HEK293 (cell line): Measurements from ENCODE around the gene EEF2K.

Experiments used
- CTCF ChIA-PET: fragments of 350-600 bp; formaldehyde crosslinking; extraction: SDS; loops from one replicate; lab custom pipeline; 2021; ENCODE audit warnings: antibody characterized with exemption; lab: Yijun Ruan, JAX
- POLR2A ChIA-PET: fragments of 300-600 bp; formaldehyde crosslinking; extraction: SDS; loops from one replicate; lab custom pipeline; 2020; ENCODE audit warnings: antibody characterized with exemption, inconsistent platforms; lab: Yijun Ruan, JAX
- H3K27ac ChIP-seq: fragments of 200-500 bp; sonication (Bioruptor generic); 2 replicates; pipeline ENCODE4 v1.5.1; 2014; ENCODE audit warnings: low read depth, low read length, control low read depth, inconsistent platforms; ENCODE audit errors: extremely low read depth
- H3K36me3 ChIP-seq, 2 experiments: fragments of 200-500 bp in 1 of 2; sonication (Bioruptor generic) in 1 of 2; 1 replicate in 1 of 2; 2 replicates in 1 of 2; pipeline ENCODE4 v1.5.1; 2014 to 2017; ENCODE audit warnings: inconsistent platforms in 2 of 2, low read length in 2 of 2; ENCODE audit not compliant: control insufficient read depth in 2 of 2, insufficient read depth in 1 of 2
- H3K4me1 ChIP-seq: fragments of 200-500 bp; sonication (Bioruptor generic); 2 replicates; pipeline ENCODE4 v1.5.1; 2014; ENCODE audit warnings: mild to moderate bottlenecking, low read length, inconsistent platforms; ENCODE audit not compliant: control insufficient read depth, insufficient read depth
- H3K4me3 ChIP-seq: 2 replicates; pipeline ENCODE4 v1.5.1; 2011; ENCODE audit warnings: low read depth, mild to moderate bottlenecking, control low read depth, low read length, moderate library complexity
- H3K9me3 ChIP-seq: fragments of 200-500 bp; sonication (Bioruptor generic); 2 replicates; pipeline ENCODE4 v1.5.1; 2014; ENCODE audit warnings: low read depth, low read length, inconsistent platforms; ENCODE audit not compliant: control insufficient read depth, insufficient read depth
- AEBP2 ChIP-seq: fragments of 450-650 bp; formaldehyde crosslinking; IDR thresholded peaks from 2 replicates; pipeline ENCODE4 v1.5.1; 2016; ENCODE audit warnings: missing biosample characterization, missing genetic modification characterization, borderline replicate concordance
- BCL6B ChIP-seq: fragments of 450-650 bp; formaldehyde crosslinking; IDR thresholded peaks from 2 replicates; pipeline ENCODE4 v1.5.1; 2017; ENCODE audit warnings: missing biosample characterization, missing genetic modification characterization
- MEIS1 ChIP-seq: sonication (generic); formaldehyde crosslinking; IDR thresholded peaks from 2 replicates; pipeline ENCODE4 v1.8.1; 2022; ENCODE audit warnings: missing genetic modification reagents, mild to moderate bottlenecking, borderline replicate concordance
- OVOL3 ChIP-seq: fragments of 450-650 bp; formaldehyde crosslinking; IDR thresholded peaks from 2 replicates; pipeline ENCODE4 v1.5.1; 2016; ENCODE audit warnings: missing biosample characterization, missing genetic modification characterization
- PATZ1 ChIP-seq: fragments of 450-650 bp; formaldehyde crosslinking; IDR thresholded peaks from 2 replicates; pipeline ENCODE4 v1.5.1; 2016; ENCODE audit warnings: missing biosample characterization, missing genetic modification characterization
- PRDM4 ChIP-seq: fragments of 450-650 bp; formaldehyde crosslinking; IDR thresholded peaks from 2 replicates; pipeline ENCODE4 v1.5.1; 2017; ENCODE audit warnings: missing biosample characterization, missing genetic modification characterization
- RBAK ChIP-seq: fragments of 450-650 bp; formaldehyde crosslinking; IDR thresholded peaks from 2 replicates; pipeline ENCODE4 v1.5.1; 2016; ENCODE audit warnings: missing biosample characterization, missing genetic modification characterization
- SCRT2 ChIP-seq: fragments of 450-650 bp; formaldehyde crosslinking; IDR thresholded peaks from 2 replicates; pipeline ENCODE4 v1.5.1; 2016; ENCODE audit warnings: missing biosample characterization, missing genetic modification characterization
- ZBTB20 ChIP-seq: fragments of 450-650 bp; formaldehyde crosslinking; IDR thresholded peaks from 2 replicates; pipeline ENCODE4 v1.5.1; 2016; ENCODE audit warnings: missing biosample characterization, missing genetic modification characterization
- ZNF302 ChIP-seq: fragments of 450-650 bp; formaldehyde crosslinking; IDR thresholded peaks from 2 replicates; pipeline ENCODE4 v1.5.1; 2016; ENCODE audit warnings: missing biosample characterization, missing genetic modification characterization, low read depth
- ZNF398 ChIP-seq: fragments of 450-650 bp; formaldehyde crosslinking; IDR thresholded peaks from 2 replicates; pipeline ENCODE4 v1.5.1; 2017; ENCODE audit warnings: missing biosample characterization, missing genetic modification characterization
- ZNF488 ChIP-seq: fragments of 450-650 bp; formaldehyde crosslinking; IDR thresholded peaks from 2 replicates; pipeline ENCODE4 v1.5.1; 2016; ENCODE audit warnings: missing biosample characterization, missing genetic modification characterization
- ZNF549 ChIP-seq: fragments of 450-650 bp; IDR thresholded peaks from 2 replicates; pipeline ENCODE4 v1.5.1; 2018; ENCODE audit warnings: missing biosample characterization, missing genetic modification characterization, mild to moderate bottlenecking, inconsistent platforms, moderate library complexity
- ZNF585B ChIP-seq: fragments of 450-650 bp; formaldehyde crosslinking; IDR thresholded peaks from 2 replicates; pipeline ENCODE4 v1.5.1; 2016; ENCODE audit warnings: missing biosample characterization, missing genetic modification characterization
- ZNF639 ChIP-seq: fragments of 450-650 bp; formaldehyde crosslinking; IDR thresholded peaks from 2 replicates; pipeline ENCODE4 v1.5.1; 2016; ENCODE audit warnings: missing biosample characterization, missing genetic modification characterization
- ZNF704 ChIP-seq: fragments of 450-650 bp; formaldehyde crosslinking; IDR thresholded peaks from 2 replicates; pipeline ENCODE4 v1.5.1; 2016; ENCODE audit warnings: missing biosample characterization, missing genetic modification characterization
- ZSCAN30 ChIP-seq: fragments of 450-650 bp; IDR thresholded peaks from 2 replicates; pipeline ENCODE4 v1.5.1; 2018; ENCODE audit warnings: missing biosample characterization, mild to moderate bottlenecking, missing genetic modification characterization, moderate library complexity
- ZSCAN5A ChIP-seq: fragments of 450-650 bp; formaldehyde crosslinking; IDR thresholded peaks from 2 replicates; pipeline ENCODE4 v1.5.1; 2016; ENCODE audit warnings: missing biosample characterization, missing genetic modification characterization

The EEF2K gene

GRCh38 chr16:22205577-22206012 lies 483 bp upstream of the EEF2K start (continued):
- no peak for TF ChIP-seq ZNF398
- TF ChIP-seq BCL6B (tag by site-specific recombination): no peak
- TF ChIP-seq ZNF302 (tag by site-specific recombination): no peak
- no peak for TF ChIP-seq ZNF704
- no peak for TF ChIP-seq AEBP2 (tag by site-specific recombination)
- no peak for TF ChIP-seq ZBTB20
- no peak for TF ChIP-seq ZSCAN5A

- ChIA-PET POLR2A (interaction anchor here (0.6 to 1.5 kb wide), 7 partner anchors 9 to 91 kb away, joined by 3 to 12 read pairs (median 6); partner anchors contain the start of gene POLR3E), CTCF (interaction anchor here (0.6 to 1.7 kb wide), 9 partner anchors 11 to 94 kb away, joined by 3 to 6 read pairs (median 5); no protein-coding TSS in a partner anchor)
- Histone ChIP-seq H3K4me3 (peak overlapping the region; percentile 91), H3K27ac (peak overlapping the region; percentile 68; the same call in 1 of the 2 replicates), H3K4me1 (peaks cover 4% of the 10 kb centered on the region; the same call in 1 of the 2 replicates), H3K9me3 (no peaks in the 10 kb centered on the region), H3K36me3 (no peaks in the 10 kb centered on the region; a peak in 1 of 3 replicates)
- TF ChIP-seq ZNF488 (tag by site-specific recombination) (no peak), PRDM4 (tag by site-specific recombination) (no peak), OVOL3 (tag by site-specific recombination) (no peak), SCRT2 (tag by site-specific recombination) (no peak), ZNF549 (no peak), MEIS1 (CRISPR knock-in tag) (no peak), PATZ1 (tag by site-specific recombination) (peak; percentile 20; the same call in 1 of the 2 replicates), ZSCAN30 (no peak), ZNF585B (tag by site-specific recombination) (no peak), RBAK (tag by site-specific recombination) (no peak), ZNF639 (no peak)
These were observed 1.0 kb downstream of the EEF2K start for GRCh38 chr16:22206842-22207714.
